Astrocyte (in vitro differentiated cells and primary cell): ENCODE measurements around the gene PLCD3. TPM values are rescaled to one million over a fixed set of nuclear protein-coding genes. Genes with fewer than 3 reads are reported as not detected.

Experiments used
- DNase-seq: peaks from one replicate; pipeline ENCODE4 v3.0.0-alpha.2; 2010; ENCODE audit warnings: low read depth
- FAIRE-seq: peaks from 2 replicates; lab custom pipeline; 2011; peaks lifted over from hg19 to GRCh38; lab: Jason Lieb, UNC
- H2AFZ ChIP-seq: 2 replicates; pipeline ENCODE4 v1.6.0; 2012; ENCODE audit warnings: low read depth, low read length, inconsistent platforms
- H3K27ac ChIP-seq: 2 replicates; pipeline ENCODE4 v1.5.1; 2011; ENCODE audit warnings: low read depth, low read length, inconsistent platforms
- H3K27me3 ChIP-seq: 2 replicates; pipeline ENCODE4 v1.6.0; 2011; ENCODE audit warnings: low read length, inconsistent platforms; ENCODE audit not compliant: insufficient read depth
- H3K36me3 ChIP-seq: 2 replicates; pipeline ENCODE4 v1.5.1; 2011; ENCODE audit warnings: low read length, inconsistent platforms; ENCODE audit not compliant: insufficient read depth
- H3K4me1 ChIP-seq: 2 replicates; pipeline ENCODE4 v1.5.1; 2011; ENCODE audit warnings: low read length, inconsistent platforms; ENCODE audit not compliant: insufficient read depth
- H3K4me2 ChIP-seq: 2 replicates; pipeline ENCODE4 v1.6.0; 2012; ENCODE audit warnings: low read length, inconsistent platforms
- H3K4me3 ChIP-seq: 2 replicates; pipeline ENCODE4 v1.5.1; 2011; ENCODE audit warnings: low read depth, mild to moderate bottlenecking, low read length, inconsistent platforms; ENCODE audit not compliant: insufficient read depth
- H3K79me2 ChIP-seq: 2 replicates; pipeline ENCODE4 v1.6.0; 2012; ENCODE audit warnings: mild to moderate bottlenecking, low read length, inconsistent platforms; ENCODE audit not compliant: insufficient read depth
- H3K9ac ChIP-seq: 2 replicates; pipeline ENCODE4 v1.6.0; 2012; ENCODE audit warnings: mild to moderate bottlenecking, low read length, inconsistent platforms
- H3K9me3 ChIP-seq: 2 replicates; pipeline ENCODE4 v1.5.1; 2012; ENCODE audit warnings: low read depth, mild to moderate bottlenecking, low read length, inconsistent platforms; ENCODE audit not compliant: insufficient read depth
- H4K20me1 ChIP-seq: 2 replicates; pipeline ENCODE4 v1.6.0; 2012; ENCODE audit warnings: low read length, inconsistent platforms; ENCODE audit not compliant: insufficient read depth
- H3K27ac Mint-ChIP-seq: one replicate; pipeline ENCODE4 v1.8.0; 2021; ENCODE audit warnings: mild to moderate bottlenecking, mixed read lengths; ENCODE audit not compliant: unreplicated experiment
- H3K27me3 Mint-ChIP-seq: one replicate; pipeline ENCODE4 v1.8.0; 2021; ENCODE audit warnings: low read depth, mixed read lengths; ENCODE audit not compliant: unreplicated experiment
- H3K36me3 Mint-ChIP-seq: one replicate; pipeline ENCODE4 v1.8.0; 2021; ENCODE audit warnings: low read depth, mixed read lengths; ENCODE audit not compliant: unreplicated experiment
- H3K4me1 Mint-ChIP-seq: one replicate; pipeline ENCODE4 v1.8.0; 2021; ENCODE audit warnings: low read depth, mixed read lengths; ENCODE audit not compliant: unreplicated experiment
- H3K4me3 Mint-ChIP-seq: one replicate; pipeline ENCODE4 v1.8.0; 2021; ENCODE audit warnings: mild to moderate bottlenecking, moderate library complexity, mixed read lengths; ENCODE audit not compliant: unreplicated experiment
- H3K9me3 Mint-ChIP-seq: one replicate; pipeline ENCODE4 v1.8.0; 2021; ENCODE audit warnings: mild to moderate bottlenecking, mixed read lengths; ENCODE audit not compliant: unreplicated experiment
- CTCF ChIP-seq: IDR thresholded peaks from 2 replicates; pipeline ENCODE4 v1.5.1; 2011; ENCODE audit warnings: low read depth, mild to moderate bottlenecking, inconsistent platforms, low read length, moderate library complexity; ENCODE audit not compliant: insufficient read depth
- EZH2 ChIP-seq: IDR thresholded peaks from 2 replicates; pipeline ENCODE4 v1.6.1; 2012; ENCODE audit warnings: mild to moderate bottlenecking, low read length, inconsistent platforms; ENCODE audit not compliant: insufficient read depth
- total RNA-seq: library from RNA; stranded (reverse); gene quantifications from 2 replicates; pipeline ENCODE4 v1.2.1, GENCODE V29; 2021

PLCD3 gene
- total RNA-seq, 1 donor from 2014 or later: 92.0 TPM

- Histone ChIP-seq H3K9me3 (no peaks in the 10 kb centered on the region), H2AFZ (peak overlapping the region; percentile 72), H3K79me2 (no peaks in the 10 kb centered on the region), H3K27me3 (no peaks in the 10 kb centered on the region), H3K4me2 (peak overlapping the region; percentile 71), H3K4me3 (no peak overlapping the region), H4K20me1 (no peaks in the 10 kb centered on the region), H3K27ac (no peak overlapping the region), H3K36me3 (no peaks in the 10 kb centered on the region), H3K9ac (no peak overlapping the region), H3K4me1 (peaks cover 33% of the 10 kb centered on the region)
- peaks cover 24% of the 10 kb centered on the region for H3K4me1 Mint-ChIP-seq
- peaks cover 9% of the 10 kb centered on the region for H3K36me3 Mint-ChIP-seq
- FAIRE-seq (no peak), DNase-seq (no peak)
- H3K4me3 Mint-ChIP-seq: peak overlapping the region; percentile 64
- TF ChIP-seq CTCF: no peak
- TF ChIP-seq EZH2: no peak
- peak overlapping the region; percentile 94 for H3K27ac Mint-ChIP-seq
- no peaks in the 10 kb centered on the region for H3K27me3 Mint-ChIP-seq
- H3K9me3 Mint-ChIP-seq: no peaks in the 10 kb centered on the region
Measured at GRCh38 chr17:45170280-45170930, 38.1 kb upstream of the PLCD3 start.

- Histone ChIP-seq H3K4me3 (no peak overlapping the region), H3K9ac (no peak overlapping the region), H3K4me2 (no peak overlapping the region), H2AFZ (no peak overlapping the region), H3K4me1 (peaks cover 40% of the 10 kb centered on the region), H3K79me2 (no peaks in the 10 kb centered on the region), H3K36me3 (no peaks in the 10 kb centered on the region), H3K27me3 (no peaks in the 10 kb centered on the region), H3K27ac (no peak overlapping the region), H3K9me3 (no peaks in the 10 kb centered on the region), H4K20me1 (no peaks in the 10 kb centered on the region)
- no peak for TF ChIP-seq EZH2
- TF ChIP-seq CTCF: no peak
- FAIRE-seq (no peak), DNase-seq (no peak)
- no peaks in the 10 kb centered on the region for H3K9me3 Mint-ChIP-seq
- H3K27ac Mint-ChIP-seq: no peak overlapping the region
- peaks cover 12% of the 10 kb centered on the region for H3K36me3 Mint-ChIP-seq
- H3K4me3 Mint-ChIP-seq: no peak overlapping the region
- peaks cover 31% of the 10 kb centered on the region for H3K4me1 Mint-ChIP-seq
- H3K27me3 Mint-ChIP-seq: no peaks in the 10 kb centered on the region
Measured at GRCh38 chr17:45168991-45169752, 36.9 kb upstream of the PLCD3 start.
